K562 (cell line): ENCODE results near the gene PCP2. TPM values are rescaled to one million over a fixed set of nuclear protein-coding genes. Genes with fewer than 3 reads are reported as not detected.

ENCODE experiments used
- ATF3 ChIP-seq, 2 experiments: fragments of 450-650 bp in 1 of 2; sonication (generic) in 1 of 2; formaldehyde crosslinking in 1 of 2; IDR thresholded peaks in 1 of 2; conservative IDR thresholded peaks in 1 of 2; 2 replicates each; pipeline versions ENCODE4 v1.6.1 to v1.8.1; 2016 to 2023; ENCODE audit warnings: mild to moderate bottlenecking in 2 of 2, moderate library complexity in 2 of 2, inconsistent platforms in 1 of 2, missing genetic modification reagents in 1 of 2
- BRD4 ChIP-seq: fragments of 200-600 bp; sonication (generic); IDR thresholded peaks from 2 replicates; pipeline ENCODE4 v1.6.1; 2017; ENCODE audit warnings: inconsistent platforms
- CEBPZ ChIP-seq: fragments of 150-350 bp; IDR thresholded peaks from 2 replicates; pipeline ENCODE4 v1.6.1; 2014; ENCODE audit warnings: low read depth, mild to moderate bottlenecking, low read length, borderline replicate concordance
- DACH1 ChIP-seq: fragments of 450-650 bp; IDR thresholded peaks from 2 replicates; pipeline ENCODE4 v1.6.1; 2018; ENCODE audit not compliant: partially characterized antibody
- NFRKB ChIP-seq: fragments of 450-650 bp; IDR thresholded peaks from 2 replicates; pipeline ENCODE4 v1.6.1; 2016; ENCODE audit warnings: low read depth
- PHB ChIP-seq: fragments of 250-450 bp; sonication (Bioruptor Pico); IDR thresholded peaks from 2 replicates; pipeline ENCODE4 v1.5.0; 2021
- RAD51 ChIP-seq: fragments of 450-650 bp; IDR thresholded peaks from 2 replicates; pipeline ENCODE4 v1.7.1; 2016; ENCODE audit warnings: low read depth, mild to moderate bottlenecking, borderline replicate concordance
- RREB1 ChIP-seq: fragments of 250-450 bp; sonication (Bioruptor Pico); IDR thresholded peaks from 2 replicates; pipeline ENCODE4 v1.4.0; 2020
- SMAD1 ChIP-seq: fragments of 150-350 bp; IDR thresholded peaks from 2 replicates; pipeline ENCODE4 v1.6.1; 2014; ENCODE audit warnings: low read length, low read depth; ENCODE audit not compliant: partially characterized antibody
- ZNF143 ChIP-seq: sonication (generic); formaldehyde crosslinking; IDR thresholded peaks from 2 replicates; pipeline ENCODE4 v1.9.0; 2022; ENCODE audit warnings: mild to moderate bottlenecking, missing genetic modification reagents
- ZNF583 ChIP-seq: fragments of 250-450 bp; sonication (Bioruptor Pico); IDR thresholded peaks from 2 replicates; pipeline ENCODE4 v1.4.0; 2020
- polyA plus RNA-seq, 8 experiments: library from polyadenylated mRNA; depleted of rRNA in 4 of 8; stranded (reverse) in 5 of 8; unstranded in 3 of 8; fragments of >200 nt; fragmentation: Nextera tagmentation in 2 of 8; fragmentation: Illumina TruSeq in 1 of 8; extraction: Ambion mirVana in 2 of 8; extraction: Trizol in 1 of 8; gene quantifications; 2 replicates each; pipeline versions ENCODE4 v1.2.1 to v1.2.3, GENCODE V29; 2011 to 2014; ENCODE audit warnings: inconsistent platforms in 1 of 8, missing spikeins in 1 of 8
- total RNA-seq, 7 experiments: library from RNA; depleted of rRNA in 6 of 7; stranded (reverse); fragments of >200 nt in 6 of 7; fragmentation: Illumina TruSeq in 2 of 7; extraction: Trizol in 2 of 7; gene quantifications; 2 replicates each; pipeline versions ENCODE4 v1.2.1 to v1.2.3, GENCODE V29; 2011 to 2021; ENCODE audit warnings: low replicate concordance in 1 of 7

The PCP2 gene
- total and polyA plus RNA-seq, 9 of the 15 experiments (the other 6 are each of a cell fraction or from before 2014, with no cell fraction given) = 0.17 to 1.3 (median 0.49) TPM; not detected in 3

- no peak for TF ChIP-seq RREB1 (CRISPR knock-in tag)
- no peak for TF ChIP-seq CEBPZ
- no peak for TF ChIP-seq RAD51
- no peak for TF ChIP-seq PHB (CRISPR knock-in tag)
- TF ChIP-seq ZNF583 (CRISPR knock-in tag) = no peak
- no peak for TF ChIP-seq ZNF143 (CRISPR knock-in tag)
- TF ChIP-seq ATF3 (IDR thresholded peaks at IDR 0.05) = peak; percentile 39; the same call in 1 of the 2 replicates
- 0 out of 2 replicates have a peak, but pooled peaks have one; percentile 23 for TF ChIP-seq ATF3 (CRISPR knock-in tag; conservative IDR thresholded peaks at IDR 0.05)
- peak; percentile 25 for TF ChIP-seq SMAD1
- peak; percentile 74; the same call in 1 of the 2 replicates for TF ChIP-seq BRD4
- TF ChIP-seq DACH1 = no peak
- 0 out of 2 replicates have a peak, but pooled peaks have one; percentile 75 for TF ChIP-seq NFRKB
These were observed 4.0 kb downstream of the PCP2 start, which contains the start of the genes PET100 and XAB2 (continued) for GRCh38 chr19:7629347-7630054.
